Measurements from ENCODE around the gene PLEKHJ1.
"Not testable (repeated sequence)": the region's sequence is repeated elsewhere in the genome, so short reads cannot be mapped to it uniquely, and the experiment has no call there.

PLEKHJ1 gene

GRCh38 chr19:2236314-2237050 lies at the start of gene PLEKHJ1, which contains the start of gene SF3A2:
Gene PLEKHJ1, minus strand, starts transcription at chr19:2236329. Its CDS starts 81 bp downstream, at chr19:2236248.
Gene SF3A2, plus strand, starts transcription at chr19:2236824. Its CDS starts 6,595 bp downstream, at chr19:2243419.
- peak; percentile 99 for DNase-seq

- DNase-seq: no peak
Measured at GRCh38 chr19:2283835-2284507, 47.8 kb upstream of the PLEKHJ1 start.

GRCh38 chr19:2282862-2283237 lies 46.7 kb upstream of the PLEKHJ1 start:
- no peak for DNase-seq

DNA sequence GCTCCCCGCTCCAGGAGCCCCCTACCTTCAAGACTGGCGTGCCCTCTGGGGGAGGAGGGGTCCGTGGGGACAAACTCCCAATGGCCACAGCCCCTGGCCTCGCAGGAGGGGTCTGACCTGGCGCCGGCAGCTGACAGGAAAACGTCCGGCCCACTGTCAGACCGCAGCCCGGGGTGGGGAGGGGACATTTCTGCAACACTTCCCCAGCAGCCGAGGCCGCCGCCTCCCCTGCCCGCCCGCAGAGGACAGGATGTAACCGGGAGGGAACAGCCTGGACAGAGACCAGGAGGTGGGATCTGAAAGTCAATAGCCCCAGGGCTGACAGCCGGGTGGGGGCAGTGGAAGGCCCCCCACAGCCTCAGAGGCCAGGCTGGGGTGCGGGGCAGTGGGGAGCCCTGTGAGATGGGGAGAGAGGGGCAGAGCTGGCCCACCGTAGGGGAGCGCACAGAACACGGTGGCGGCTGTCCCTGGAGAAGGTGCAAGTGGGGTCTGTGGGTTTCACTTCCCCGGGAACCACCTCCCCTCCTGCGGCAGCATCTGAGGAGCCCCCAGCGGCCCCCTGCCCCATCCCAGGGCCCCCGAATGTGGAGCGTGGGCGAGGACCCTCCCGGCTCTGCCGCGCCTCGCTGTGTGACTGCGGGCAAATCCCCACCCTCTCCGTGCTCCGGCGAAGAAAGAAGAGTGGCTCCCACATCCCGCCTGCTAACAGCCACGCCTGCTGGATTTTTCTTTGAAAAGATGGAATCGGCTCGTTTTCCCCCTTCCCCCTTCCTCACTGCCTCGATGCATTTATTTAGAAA lies 46.1 kb upstream of the PLEKHJ1 start, which contains the start of gene PEAK3:
PEAK3 (minus strand) TSS at position 114 of the 800 bp plus-strand sequence. CDS start 1,244 bp downstream, outside the sequence.
- peak; percentile 73 for DNase-seq

- not testable (repeated sequence) for DNase-seq
Measured at GRCh38 chr19:2281265-2282061, 45.3 kb upstream of the PLEKHJ1 start.

- DNase-seq: no peak
Measured at GRCh38 chr19:2280633-2281264, 44.6 kb upstream of the PLEKHJ1 start.

- no peak for DNase-seq
Measured at GRCh38 chr19:2278459-2279158, 42.5 kb upstream of the PLEKHJ1 start.

- DNase-seq: no peak
Measured at GRCh38 chr19:2277138-2277537, 41.0 kb upstream of the PLEKHJ1 start.

- no peak for DNase-seq
Measured at GRCh38 chr19:2276429-2276986, 40.4 kb upstream of the PLEKHJ1 start.

DNA sequence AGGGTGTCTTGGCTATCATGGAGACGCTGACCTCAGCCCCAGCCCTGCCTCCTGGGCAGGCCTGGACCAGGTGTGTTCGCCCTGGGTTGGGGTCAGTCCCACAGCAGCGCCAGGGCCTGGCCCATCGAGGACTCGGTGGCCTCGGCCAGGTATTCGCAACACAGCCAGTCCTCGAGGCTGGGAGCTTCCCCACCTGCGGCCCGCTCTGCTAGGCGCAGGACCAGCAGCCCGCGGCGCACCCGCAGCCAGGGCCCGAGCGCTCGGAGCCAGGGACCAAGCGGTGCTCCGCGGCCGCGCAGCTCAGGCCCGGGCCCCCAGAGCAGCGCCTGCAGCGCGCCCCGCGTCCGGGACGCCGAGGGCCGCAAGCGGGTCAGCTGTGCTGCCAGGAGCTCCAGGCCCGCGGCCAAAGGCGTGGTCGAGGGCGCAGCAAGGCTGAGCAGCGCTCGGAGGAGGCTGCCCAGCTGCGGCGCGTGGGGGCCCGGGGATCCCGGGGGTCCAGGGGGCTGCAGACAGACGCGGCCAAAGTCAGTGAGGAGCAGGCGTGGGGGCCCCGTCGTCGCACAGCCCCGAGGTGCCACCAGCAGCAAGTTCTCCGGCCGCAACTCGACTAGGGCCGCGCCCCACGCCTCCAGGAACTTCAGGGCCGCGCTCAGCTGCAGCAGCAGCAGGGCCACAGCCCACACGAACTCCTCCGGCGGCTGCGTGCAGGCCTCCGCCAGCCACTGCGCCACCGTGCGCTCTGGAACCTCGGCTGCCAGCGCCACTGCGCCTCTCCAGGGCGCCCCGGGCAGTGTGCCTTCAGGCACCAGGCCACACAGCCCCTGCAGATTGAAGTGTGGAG lies 39.7 kb upstream of the PLEKHJ1 start:
- no peak for DNase-seq

DNA sequence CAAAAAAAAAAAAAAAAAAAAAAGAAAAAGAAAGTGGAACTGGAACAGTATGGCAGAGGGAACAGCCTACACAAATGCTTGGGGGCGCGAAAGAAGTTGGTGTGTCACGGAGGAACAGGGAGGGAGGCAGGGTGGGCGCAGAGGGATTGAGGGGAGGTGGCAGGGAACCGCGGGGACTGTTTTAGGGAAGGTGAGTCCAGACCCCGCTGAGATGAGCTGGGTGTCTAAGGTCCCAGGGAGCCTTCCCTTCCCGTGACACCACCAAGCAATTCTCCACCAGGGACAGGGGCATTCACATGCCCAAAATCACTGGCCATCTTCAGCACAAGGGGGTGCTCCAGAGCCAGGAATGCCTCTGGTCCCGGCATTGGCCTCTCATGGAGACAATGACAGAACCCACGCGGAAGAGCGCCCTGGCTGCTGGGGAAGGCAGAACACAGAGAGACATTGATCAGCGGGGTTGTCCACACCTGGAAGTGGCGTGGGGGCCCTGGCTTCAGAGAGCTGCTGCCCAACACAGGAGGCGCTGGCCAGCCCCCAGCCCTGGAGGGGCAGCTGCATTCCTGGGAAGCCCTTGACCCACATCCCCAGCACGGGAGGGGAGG lies 38.9 kb upstream of the PLEKHJ1 start:
- peak; percentile 79 for DNase-seq

- DNase-seq: no peak
Measured at GRCh38 chr19:2274185-2274711, 38.1 kb upstream of the PLEKHJ1 start.

GRCh38 chr19:2273356-2274184 lies 37.4 kb upstream of the PLEKHJ1 start:
- DNase-seq: peak; percentile 86

- peak; percentile 57 for DNase-seq
Measured at GRCh38 chr19:2271234-2272103, 35.3 kb upstream of the PLEKHJ1 start.

DNA sequence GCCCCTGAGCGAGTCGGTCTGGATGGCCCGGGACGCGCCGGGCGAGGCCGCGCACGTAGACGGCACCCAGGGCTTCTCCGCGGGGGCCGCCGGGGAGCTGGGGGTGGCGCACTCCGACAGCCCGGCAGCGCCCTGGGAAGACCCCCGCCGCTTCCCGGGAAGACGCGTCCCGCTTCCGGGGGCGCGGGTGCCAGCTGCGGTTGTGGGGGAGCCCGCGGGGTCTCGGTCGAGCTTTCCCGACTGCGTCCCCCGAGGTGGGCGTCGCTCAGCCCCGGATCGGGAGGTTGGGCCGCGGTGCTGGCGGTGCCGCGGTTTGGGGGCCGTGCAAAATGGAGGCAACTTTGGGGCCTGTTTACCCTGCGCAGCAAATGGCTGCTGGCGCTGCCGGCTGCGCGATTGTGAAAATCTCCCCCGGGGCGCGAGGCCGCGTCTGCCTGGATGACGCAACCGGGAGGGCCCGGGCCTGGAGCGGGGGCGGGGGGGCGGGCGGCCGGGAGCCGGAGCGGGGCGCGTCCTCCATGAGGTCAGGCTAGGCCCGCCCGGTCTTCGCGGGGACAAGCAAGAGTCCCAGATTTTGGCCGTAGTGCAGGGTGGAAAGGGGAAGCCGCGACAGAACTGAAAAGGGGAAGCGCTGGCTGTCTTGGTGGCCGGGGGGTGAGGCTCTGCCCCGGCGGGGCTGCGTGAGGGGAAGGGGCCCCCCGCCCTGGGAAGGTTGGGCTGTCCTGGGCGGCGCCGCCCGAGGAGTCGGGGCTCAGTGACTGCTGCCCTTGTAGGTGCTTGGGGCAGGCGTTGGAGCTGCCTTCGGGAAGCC lies 34.5 kb upstream of the PLEKHJ1 start:
- DNase-seq: peak; percentile 98

DNA sequence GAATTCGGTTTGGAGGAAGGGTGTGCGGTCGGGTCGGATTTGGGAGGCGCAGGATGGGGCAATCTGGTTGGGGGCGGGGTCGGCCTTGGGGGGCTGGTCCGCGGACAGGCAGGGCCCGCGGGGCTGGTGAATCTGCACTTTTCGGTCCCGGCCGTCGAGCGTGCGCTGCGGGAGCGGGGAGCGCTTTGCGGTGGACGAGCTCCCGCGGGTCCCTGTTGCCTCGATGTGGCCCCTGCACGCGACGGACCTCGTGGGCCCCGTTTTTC lies 34.0 kb upstream of the PLEKHJ1 start:
- DNase-seq: no peak
